ENCODE data around the gene NECTIN4. TPM values are rescaled to one million over a fixed set of nuclear protein-coding genes. Genes with fewer than 3 reads are reported as not detected.

NECTIN4 gene
- total and polyA plus RNA-seq, 2 experiments from 2014 or later: 5.9 to 8.5 TPM

GRCh38 chr1:161082483-161082882 lies 6.9 kb downstream of the NECTIN4 start:
- H3K9me2 ChIP-seq (replicated peaks; ENCODE audit: insufficient read depth): no peaks in the 10 kb centered on the region
- H3K9me3 ChIP-seq (ENCODE audit: low read depth): no peaks in the 10 kb centered on the region
- H3K27me3 ChIP-seq: no peaks in the 10 kb centered on the region
- H3K4me3 ChIP-seq: no peak overlapping the region
- H3K36me3 ChIP-seq (replicated peaks; ENCODE audit: insufficient read depth, low read depth): no peaks in the 10 kb centered on the region
- 68% methylated on average over 2 of the region's 2 CpGs for WGBS (ENCODE audit: low lambda C conversion rate, missing lambda C conversion rate)
- TF ChIP-seq, protein P1, sequence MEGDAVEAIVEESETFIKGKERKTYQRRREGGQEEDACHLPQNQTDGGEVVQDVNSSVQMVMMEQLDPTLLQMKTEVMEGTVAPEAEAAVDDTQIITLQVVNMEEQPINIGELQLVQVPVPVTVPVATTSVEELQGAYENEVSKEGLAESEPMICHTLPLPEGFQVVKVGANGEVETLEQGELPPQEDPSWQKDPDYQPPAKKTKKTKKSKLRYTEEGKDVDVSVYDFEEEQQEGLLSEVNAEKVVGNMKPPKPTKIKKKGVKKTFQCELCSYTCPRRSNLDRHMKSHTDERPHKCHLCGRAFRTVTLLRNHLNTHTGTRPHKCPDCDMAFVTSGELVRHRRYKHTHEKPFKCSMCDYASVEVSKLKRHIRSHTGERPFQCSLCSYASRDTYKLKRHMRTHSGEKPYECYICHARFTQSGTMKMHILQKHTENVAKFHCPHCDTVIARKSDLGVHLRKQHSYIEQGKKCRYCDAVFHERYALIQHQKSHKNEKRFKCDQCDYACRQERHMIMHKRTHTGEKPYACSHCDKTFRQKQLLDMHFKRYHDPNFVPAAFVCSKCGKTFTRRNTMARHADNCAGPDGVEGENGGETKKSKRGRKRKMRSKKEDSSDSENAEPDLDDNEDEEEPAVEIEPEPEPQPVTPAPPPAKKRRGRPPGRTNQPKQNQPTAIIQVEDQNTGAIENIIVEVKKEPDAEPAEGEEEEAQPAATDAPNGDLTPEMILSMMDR (IDR thresholded peaks at IDR 0.05; ENCODE audit: poor library complexity): no peak
- no peak for TF ChIP-seq EZH2 (IDR thresholded peaks at IDR 0.05; ENCODE audit: borderline replicate concordance)
- TF ChIP-seq EZH2phosphoT487 (IDR thresholded peaks at IDR 0.05; ENCODE audit: low read depth, severe bottlenecking, unreplicated experiment): no peak
- no peak overlapping the region for H2AFZ ChIP-seq
- H3K79me2 ChIP-seq: peaks cover 4% of the 10 kb centered on the region
- no peaks in the 10 kb centered on the region for H4K20me1 ChIP-seq (ENCODE audit: insufficient read depth, poor library complexity, severe bottlenecking)
- no peak overlapping the region for H3K4me2 ChIP-seq
- peaks cover 35% of the 10 kb centered on the region for H3K4me1 ChIP-seq (ENCODE audit: insufficient read depth)
- no peak for DNase-seq (ENCODE audit: low spot score)
- peak overlapping the region; percentile 99 for H3K27ac ChIP-seq

DNA sequence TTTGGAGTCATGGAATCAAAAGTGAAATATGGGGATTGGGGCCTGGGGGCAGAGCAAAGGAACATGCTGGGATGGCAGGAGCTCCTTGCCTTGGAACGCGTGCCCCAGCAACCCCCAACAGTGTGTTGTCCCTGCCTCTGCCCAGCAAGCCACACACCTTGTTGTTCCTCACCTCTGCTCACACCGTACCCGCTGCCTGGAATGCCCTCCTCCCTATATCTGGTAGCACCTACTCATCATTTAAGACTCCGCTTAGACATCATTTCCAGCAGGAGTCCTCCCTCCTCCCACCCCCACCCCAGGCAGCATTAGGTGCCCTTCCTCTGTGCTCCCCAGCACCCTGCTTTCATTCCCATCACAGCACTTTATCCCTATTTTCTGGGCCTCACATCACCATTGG lies 7.8 kb downstream of the NECTIN4 start:
- peaks cover 35% of the 10 kb centered on the region for H3K4me1 ChIP-seq (ENCODE audit: insufficient read depth)
- H3K4me2 ChIP-seq: no peak overlapping the region
- 77% methylated on average over 5 of the region's 5 CpGs for WGBS (ENCODE audit: low lambda C conversion rate, missing lambda C conversion rate)
- H3K9me2 ChIP-seq (replicated peaks; ENCODE audit: insufficient read depth): no peaks in the 10 kb centered on the region
- DNase-seq (ENCODE audit: low spot score): no peak
- H3K9me3 ChIP-seq (ENCODE audit: low read depth): no peaks in the 10 kb centered on the region
- no peaks in the 10 kb centered on the region for H3K36me3 ChIP-seq (replicated peaks; ENCODE audit: insufficient read depth, low read depth)
- no peak overlapping the region for H3K27ac ChIP-seq
- peaks cover 2% of the 10 kb centered on the region for H3K79me2 ChIP-seq
- H2AFZ ChIP-seq: no peak overlapping the region
- no peak overlapping the region for H3K4me3 ChIP-seq
- no peaks in the 10 kb centered on the region for H4K20me1 ChIP-seq (ENCODE audit: insufficient read depth, poor library complexity, severe bottlenecking)
- no peaks in the 10 kb centered on the region for H3K27me3 ChIP-seq
- TF ChIP-seq EZH2phosphoT487 (IDR thresholded peaks at IDR 0.05; ENCODE audit: low read depth, severe bottlenecking, unreplicated experiment) (no peak), EZH2 (IDR thresholded peaks at IDR 0.05; ENCODE audit: borderline replicate concordance) (no peak)
- TF ChIP-seq, protein P1 (IDR thresholded peaks at IDR 0.05; ENCODE audit: poor library complexity): no peak

DNA sequence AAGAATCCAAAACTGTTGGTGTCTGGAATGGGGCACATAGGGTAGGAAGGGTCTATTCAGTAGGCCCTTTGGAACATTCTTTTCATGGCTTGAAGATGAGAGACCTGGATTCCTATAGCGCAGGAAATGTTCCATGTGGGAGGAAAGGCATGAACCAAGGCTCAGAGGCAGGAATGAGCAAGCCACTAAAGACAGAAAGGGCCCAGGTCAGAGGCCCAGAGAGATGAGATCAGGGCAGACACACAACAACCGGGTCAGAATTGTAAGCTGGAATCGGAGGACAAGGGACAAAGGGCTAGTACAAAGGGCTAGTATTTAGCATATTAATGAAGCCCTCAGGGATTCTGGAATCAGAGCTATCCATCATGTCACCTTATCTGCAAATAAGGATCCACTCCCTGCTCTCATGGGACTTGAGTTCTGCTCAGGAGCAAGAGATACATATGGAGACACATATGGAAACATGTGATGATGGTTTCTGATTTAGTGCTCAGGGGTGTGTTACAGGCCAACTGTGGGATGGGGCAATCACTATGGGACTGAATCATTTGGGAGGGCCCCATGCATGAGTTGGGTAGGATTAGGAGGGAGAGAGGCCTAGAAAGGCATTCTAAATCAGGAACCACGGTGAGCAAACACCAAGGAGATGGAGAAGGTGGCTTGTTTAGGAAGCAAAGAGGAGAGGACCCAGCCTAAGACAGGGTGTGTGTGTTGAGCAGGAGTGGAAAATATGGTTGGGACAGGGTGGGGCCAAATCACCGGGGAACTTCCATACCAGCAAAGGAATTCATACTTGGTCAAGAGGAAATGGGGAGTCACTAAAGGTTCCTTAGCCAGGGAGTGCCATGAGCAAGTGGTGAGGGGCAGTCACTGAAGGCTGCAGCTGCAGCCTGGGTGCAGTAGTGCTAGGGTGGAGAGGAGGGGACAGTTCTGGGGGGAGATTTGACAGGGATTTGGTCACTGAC lies 8.6 kb downstream of the NECTIN4 start:
- Histone ChIP-seq H3K27ac (peak overlapping the region; percentile 20), H3K79me2 (no peaks in the 10 kb centered on the region), H2AFZ (no peak overlapping the region), H3K9me2 (replicated peaks; ENCODE audit: insufficient read depth) (no peaks in the 10 kb centered on the region), H3K4me2 (no peak overlapping the region), H3K27me3 (no peaks in the 10 kb centered on the region), H3K9me3 (ENCODE audit: low read depth) (no peaks in the 10 kb centered on the region), H4K20me1 (ENCODE audit: insufficient read depth, poor library complexity, severe bottlenecking) (no peaks in the 10 kb centered on the region), H3K36me3 (replicated peaks; ENCODE audit: insufficient read depth, low read depth) (no peaks in the 10 kb centered on the region), H3K4me1 (ENCODE audit: insufficient read depth) (peaks cover 34% of the 10 kb centered on the region), H3K4me3 (no peak overlapping the region)
- DNase-seq (ENCODE audit: low spot score): no peak
- TF ChIP-seq EZH2phosphoT487 (IDR thresholded peaks at IDR 0.05; ENCODE audit: low read depth, severe bottlenecking, unreplicated experiment): no peak
- TF ChIP-seq, protein P1 (IDR thresholded peaks at IDR 0.05; ENCODE audit: poor library complexity): no peak
- TF ChIP-seq EZH2 (IDR thresholded peaks at IDR 0.05; ENCODE audit: borderline replicate concordance): no peak
- 57% methylated on average over 5 of the region's 5 CpGs for WGBS (ENCODE audit: low lambda C conversion rate, missing lambda C conversion rate)

Measured in hepatocyte (in vitro differentiated cells).